Right cardiac atrium (tissue), 5 donors: ENCODE measurements around the gene ABLIM2. TPM values are rescaled to one million over a fixed set of nuclear protein-coding genes. Genes with fewer than 3 reads are reported as not detected.

ENCODE experiments used
- ATAC-seq, 2 donors: fragments of 200-7000 bp; cut with Tn5 transposase; one replicate each; pipeline versions ENCODE4 v1.8.0 to v1.9.1; 2020; ENCODE audit warnings: moderate library complexity in 2 of 2, mild to moderate bottlenecking in 1 of 2
- DNase-seq, 3 donors: peaks; one replicate each; pipeline ENCODE4 v3.0.0-alpha.2; 2020
- H3K27ac ChIP-seq: one replicate; pipeline ENCODE4 v1.5.1; 2013; ENCODE audit warnings: mild to moderate bottlenecking, low read length, control low read depth, moderate library complexity
- H3K27me3 ChIP-seq: one replicate; pipeline ENCODE4 v1.6.1; 2013; ENCODE audit not compliant: control insufficient read depth, insufficient read depth
- H3K4me1 ChIP-seq: one replicate; pipeline ENCODE4 v1.6.1; 2013; ENCODE audit warnings: low read length; ENCODE audit not compliant: control insufficient read depth, insufficient read depth
- H3K4me3 ChIP-seq: one replicate; pipeline ENCODE4 v1.5.1; 2013; ENCODE audit warnings: low read length, control low read depth
- H3K9me3 ChIP-seq: one replicate; pipeline ENCODE4 v1.6.1; 2013; ENCODE audit warnings: low read length; ENCODE audit not compliant: control insufficient read depth
- WGBS: extraction: QIAGEN DNeasy Blood & Tissue Kit; methylation state at CpG from one replicate; pipeline ENCODE4 v1.1.7; 2013; 5-methylcytosine and 5-hydroxymethylcytosine counted together
- intact Hi-C, 4 donors: fragments of 100-400 bp; cut with DNase I; formaldehyde crosslinking; loops; one replicate each; pipeline versions ENCODE4 v1.11.0 to v1.14.0; 2022 to 2023
- polyA plus RNA-seq: library from polyadenylated mRNA; stranded (reverse); fragments of 200-250 nt; gene quantifications from one replicate; pipeline ENCODE4 v1.2.3, GENCODE V29; 2013
- total RNA-seq, 4 donors: library from RNA; stranded (reverse); fragmentation: NEBNext Ultra II Directional; extraction: Animal tissue kit (Norgen Biotek cat#: 25700); gene quantifications; one replicate each; pipeline ENCODE4 v1.2.1, GENCODE V29; 2021
- donor health status: healthy with polysubstance abuse.
- donor health status: DM: no; HTN: yes; CAD: no.
- donor health status: DM: no; HTN: no; CAD: no.
- donor health status: DM: no; HTN: yes; CAD: no; lungs with severe emphysema.
- donor health status: DM: yes; HTN: yes; CAD: no.

Gene ABLIM2
- total and polyA plus RNA-seq, 5 donors = 4.2 to 17.4 (median 8.9) TPM

- WGBS = 95% methylated on average over 12 of the region's 12 CpGs
- Histone ChIP-seq H3K9me3 (no peaks in the 10 kb centered on the region), H3K4me3 (no peak overlapping the region), H3K4me1 (no peaks in the 10 kb centered on the region), H3K27me3 (no peaks in the 10 kb centered on the region), H3K27ac (no peak overlapping the region)
- intact Hi-C loops = no loop called here
- DNase-seq (peak in 2 of 3 donors; percentile 2 to 12), ATAC-seq (no peak)
Observed at GRCh38 chr4:8098506-8098905, 60.1 kb downstream of the ABLIM2 start.

GRCh38 chr4:8097721-8098345 lies 60.8 kb downstream of the ABLIM2 start:
- H3K4me3 ChIP-seq = no peak overlapping the region
- peak in 2 of 3 donors; percentile 22 to 37 for DNase-seq
- ATAC-seq = no peak
- no peaks in the 10 kb centered on the region for H3K4me1 ChIP-seq
- 92% methylated on average over 8 of the region's 8 CpGs for WGBS
- intact Hi-C loops = no loop called here
- H3K27me3 ChIP-seq = no peaks in the 10 kb centered on the region
- H3K9me3 ChIP-seq = no peaks in the 10 kb centered on the region
- H3K27ac ChIP-seq = no peak overlapping the region

- H3K4me3 ChIP-seq = no peak overlapping the region
Observed at GRCh38 chr4:8097141-8097541, 61.5 kb downstream of the ABLIM2 start.

GRCh38 chr4:8096690-8097061 lies 61.9 kb downstream of the ABLIM2 start:
- Histone ChIP-seq H3K27me3 (no peaks in the 10 kb centered on the region), H3K9me3 (no peaks in the 10 kb centered on the region), H3K4me3 (no peak overlapping the region), H3K4me1 (no peaks in the 10 kb centered on the region), H3K27ac (no peak overlapping the region)
- DNase-seq = peak in 2 of 3 donors; percentile 23 to 36
- intact Hi-C loops = no loop called here
- 69% methylated on average over 12 of the region's 12 CpGs for WGBS
- ATAC-seq = no peak

More at GRCh38 chr4:8097141-8097541, 61.5 kb downstream of the ABLIM2 start:
- Histone ChIP-seq H3K9me3 (no peaks in the 10 kb centered on the region), H3K27me3 (no peaks in the 10 kb centered on the region), H3K27ac (no peak overlapping the region), H3K4me1 (no peaks in the 10 kb centered on the region)
- 93% methylated on average over 23 of the region's 23 CpGs for WGBS
- DNase-seq (peak in 2 of 3 donors; percentile 35 to 52), ATAC-seq (peak in 1 of 2 donors; percentile 8)
- intact Hi-C loops = no loop called here

GRCh38 chr4:8095956-8096689 lies 62.5 kb downstream of the ABLIM2 start:
- 78% methylated on average over 21 of the region's 21 CpGs for WGBS
- ATAC-seq (no peak), DNase-seq (peak in 2 of 3 donors; percentile 2 to 16)
- no peak overlapping the region for H3K4me3 ChIP-seq
- H3K27me3 ChIP-seq = no peaks in the 10 kb centered on the region
- no peaks in the 10 kb centered on the region for H3K4me1 ChIP-seq
- no peak overlapping the region for H3K27ac ChIP-seq
- no peaks in the 10 kb centered on the region for H3K9me3 ChIP-seq
- intact Hi-C loops = no loop called here

GRCh38 chr4:8093587-8094274 lies 64.9 kb downstream of the ABLIM2 start:
- WGBS = 93% methylated on average over 2 of the region's 2 CpGs
- DNase-seq (no peak), ATAC-seq (no peak)
- Histone ChIP-seq H3K9me3 (no peaks in the 10 kb centered on the region), H3K4me3 (no peak overlapping the region), H3K27ac (no peak overlapping the region), H3K27me3 (no peaks in the 10 kb centered on the region), H3K4me1 (no peaks in the 10 kb centered on the region)
- intact Hi-C loops = no loop called here

GRCh38 chr4:8092282-8092681 lies 66.3 kb downstream of the ABLIM2 start:
- intact Hi-C loops = no loop called here
- no peak overlapping the region for H3K4me3 ChIP-seq
- DNase-seq = no peak
- ATAC-seq = no peak
- H3K4me1 ChIP-seq = no peaks in the 10 kb centered on the region
- 96% methylated on average over 2 of the region's 2 CpGs for WGBS
- no peaks in the 10 kb centered on the region for H3K27me3 ChIP-seq
- H3K27ac ChIP-seq = no peak overlapping the region
- no peaks in the 10 kb centered on the region for H3K9me3 ChIP-seq

- intact Hi-C loops = no loop called here
- H3K27me3 ChIP-seq = no peaks in the 10 kb centered on the region
- DNase-seq = peak in 1 of 3 donors; percentile 10
- ATAC-seq = no peak
- no peak overlapping the region for H3K27ac ChIP-seq
- no peaks in the 10 kb centered on the region for H3K9me3 ChIP-seq
- H3K4me1 ChIP-seq = no peaks in the 10 kb centered on the region
- no peak overlapping the region for H3K4me3 ChIP-seq
- WGBS = 79% methylated on average over 12 of the region's 12 CpGs
Observed at GRCh38 chr4:8090744-8091301, 67.8 kb downstream of the ABLIM2 start.

- Histone ChIP-seq H3K9me3 (no peaks in the 10 kb centered on the region), H3K4me1 (no peaks in the 10 kb centered on the region), H3K4me3 (no peak overlapping the region), H3K27me3 (no peaks in the 10 kb centered on the region), H3K27ac (no peak overlapping the region)
- intact Hi-C loops = no loop called here
- peak; percentile 59 to 76 for ATAC-seq
- peak in 2 of 3 donors; percentile 6 to 32 for DNase-seq
- WGBS = 49% methylated on average over 4 of the region's 4 CpGs
Observed at GRCh38 chr4:8090312-8090711, 68.3 kb downstream of the ABLIM2 start.

GRCh38 chr4:8089862-8090261 lies 68.8 kb downstream of the ABLIM2 start:
- intact Hi-C loops = no loop called here
- Histone ChIP-seq H3K9me3 (no peaks in the 10 kb centered on the region), H3K4me3 (no peak overlapping the region), H3K27me3 (no peaks in the 10 kb centered on the region), H3K27ac (no peak overlapping the region), H3K4me1 (no peaks in the 10 kb centered on the region)
- ATAC-seq = peak; percentile 22 to 40
- peak in 1 of 3 donors; percentile 34 for DNase-seq
- WGBS = 84% methylated on average over 7 of the region's 7 CpGs

- Histone ChIP-seq H3K27me3 (no peaks in the 10 kb centered on the region), H3K4me3 (no peak overlapping the region), H3K9me3 (no peaks in the 10 kb centered on the region), H3K4me1 (no peaks in the 10 kb centered on the region), H3K27ac (no peak overlapping the region)
- ATAC-seq = no peak
- intact Hi-C loops = no loop called here
- peak in 1 of 3 donors; percentile 41 for DNase-seq
- WGBS = 84% methylated on average over 12 of the region's 12 CpGs
Observed at GRCh38 chr4:8088966-8089491, 69.6 kb downstream of the ABLIM2 start.
